Endometrial microvascular endothelial cells (primary cell): Measurements from ENCODE around the gene NTM. TPM values are rescaled to one million over a fixed set of nuclear protein-coding genes. Genes with fewer than 3 reads are reported as not detected.

ENCODE experiments used
- in situ Hi-C: cut with HindIII; loops from 2 replicates; pipeline ENCODE4 v1.10.0; 2017; ENCODE audit warnings: low sequenced_read_pairs, low pct_unique_long_range_greater_than_20kb; ENCODE audit errors: inconsistent ontology term
- total RNA-seq: library from RNA; depleted of rRNA; stranded (reverse); fragments of >200 nt; gene quantifications from one replicate; pipeline ENCODE4 v1.2.3, GENCODE V29; 2015; ENCODE audit errors: inconsistent ontology term

Gene NTM
- total RNA-seq, 1 donor from 2014 or later = 4.3 TPM

DNA sequence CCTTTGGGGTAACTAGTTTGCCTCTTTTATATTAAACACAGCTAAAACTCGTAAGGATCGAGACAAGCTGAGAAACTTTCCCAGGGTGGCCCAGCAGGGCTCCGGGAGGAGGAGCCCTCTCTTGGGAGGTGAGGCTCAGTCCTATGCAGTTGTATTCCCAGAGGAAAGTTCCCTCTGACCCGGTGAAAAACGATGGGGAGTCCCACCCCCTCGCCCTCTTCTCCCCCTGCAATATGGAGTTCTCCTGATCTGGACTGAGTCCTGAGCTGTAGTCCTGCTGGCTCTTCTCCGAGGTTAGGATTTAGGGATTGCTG is 1.3 kb downstream of the NTM start:
- in situ Hi-C loops = no loop called here

GRCh38 chr11:131372234-131372962 is 2.0 kb downstream of the NTM start:
- in situ Hi-C loops = no loop called here

DNA sequence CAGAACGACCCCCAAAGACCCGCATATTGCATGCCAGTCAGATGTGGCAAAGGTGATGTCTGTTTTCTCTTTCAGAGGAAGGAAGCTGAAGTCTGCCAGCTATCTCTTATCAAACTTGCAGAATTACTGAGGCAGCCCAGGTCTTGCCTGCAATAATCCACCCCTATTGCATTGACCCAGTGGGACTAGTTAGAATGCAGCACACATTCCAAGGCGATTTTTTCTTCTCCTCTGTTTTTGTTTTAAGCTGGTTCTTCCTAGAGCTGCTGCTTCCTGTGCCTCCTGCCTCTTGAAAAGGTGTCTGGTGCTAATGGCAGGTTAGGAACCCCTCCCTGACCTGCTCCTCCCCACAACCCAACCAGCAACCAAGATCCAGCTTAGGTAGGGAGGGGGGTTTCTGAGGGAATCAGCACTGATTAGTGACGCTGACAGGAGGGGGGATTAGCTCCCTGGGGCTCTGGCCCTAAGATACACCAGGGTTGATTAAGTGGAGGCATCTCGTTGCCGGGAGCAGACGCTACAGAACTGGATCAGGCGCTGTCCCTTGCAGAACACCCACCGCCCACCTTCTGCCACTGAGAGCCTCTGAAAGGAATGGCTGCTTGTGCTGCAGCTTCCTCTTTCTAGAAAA is 2.8 kb downstream of the NTM start:
- in situ Hi-C loops = no loop called here

- in situ Hi-C loops = no loop called here
Observed at GRCh38 chr11:131373756-131374155, 3.3 kb downstream of the NTM start.

DNA sequence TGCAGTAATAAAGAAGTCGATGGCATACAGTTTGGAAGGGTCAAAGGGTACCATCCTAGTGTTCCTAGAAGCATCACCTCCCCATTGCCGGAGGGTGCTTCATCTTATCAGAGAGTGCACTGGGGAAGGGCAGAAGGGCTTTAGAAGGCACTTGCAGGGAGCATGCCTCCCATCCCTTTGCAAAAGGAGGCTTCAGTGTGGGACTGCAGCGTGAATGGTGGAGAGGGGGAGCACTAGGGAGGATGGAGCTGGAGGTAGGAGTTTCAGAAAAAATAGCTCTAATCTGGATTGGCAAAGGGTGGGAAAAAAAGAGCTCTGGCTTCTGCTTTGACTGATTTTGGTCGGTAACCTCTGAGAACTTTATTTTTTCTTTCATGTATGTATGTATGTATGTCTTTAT is 5.0 kb downstream of the NTM start:
- in situ Hi-C loops = no loop called here

GRCh38 chr11:131375915-131376314 is 5.5 kb downstream of the NTM start:
- in situ Hi-C loops = no loop called here

- in situ Hi-C loops = no loop called here
Observed at GRCh38 chr11:131378931-131379330, 8.5 kb downstream of the NTM start.

DNA sequence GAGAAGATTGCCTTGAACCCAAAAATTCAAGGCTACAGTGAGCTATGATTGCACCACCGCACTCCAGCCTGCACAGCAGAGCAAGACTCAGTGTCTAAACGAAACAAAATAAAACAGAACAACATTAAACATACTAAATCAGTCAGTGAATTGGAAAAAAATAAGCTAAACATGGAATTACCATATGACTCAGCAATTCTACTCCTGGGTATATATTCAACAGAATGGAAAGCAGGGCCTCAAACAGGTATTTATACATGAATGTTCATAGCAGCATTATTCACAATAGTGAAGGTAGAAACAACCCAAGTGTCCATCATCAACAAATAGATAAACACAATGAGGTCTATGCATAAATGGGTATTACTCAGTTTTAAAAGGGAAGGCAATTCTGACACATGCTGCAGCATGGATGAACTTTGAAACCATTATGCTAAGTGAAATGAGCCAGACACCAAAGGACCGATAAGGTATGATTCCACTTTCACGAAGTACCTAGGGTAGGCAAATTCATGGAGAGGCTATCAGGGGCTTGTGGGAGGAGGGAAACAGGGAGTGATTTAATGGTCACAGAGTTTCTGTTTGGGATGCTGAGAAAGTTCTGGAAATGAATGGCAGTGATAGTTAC is 15.5 kb downstream of the NTM start:
- in situ Hi-C loops = no loop called here

DNA sequence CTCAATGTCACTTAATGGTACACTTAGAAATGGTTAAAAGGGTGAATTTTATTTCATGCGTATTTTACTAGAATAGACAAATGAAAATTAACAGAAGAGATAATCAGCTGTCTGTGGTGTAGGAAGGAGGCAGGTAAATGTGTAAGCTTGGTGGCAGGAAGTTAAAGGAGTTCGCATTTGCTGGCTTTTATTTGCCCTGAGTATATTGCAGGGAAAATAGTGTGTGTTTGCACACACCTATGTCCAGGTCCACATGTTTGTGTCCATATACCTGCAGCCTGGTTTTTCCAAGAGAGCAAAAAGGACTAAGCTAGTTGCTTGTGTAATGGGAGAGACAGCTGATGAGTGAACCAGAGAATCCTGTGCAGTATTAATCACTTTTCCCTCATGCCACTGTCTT is 16.0 kb downstream of the NTM start:
- in situ Hi-C loops = no loop called here

DNA sequence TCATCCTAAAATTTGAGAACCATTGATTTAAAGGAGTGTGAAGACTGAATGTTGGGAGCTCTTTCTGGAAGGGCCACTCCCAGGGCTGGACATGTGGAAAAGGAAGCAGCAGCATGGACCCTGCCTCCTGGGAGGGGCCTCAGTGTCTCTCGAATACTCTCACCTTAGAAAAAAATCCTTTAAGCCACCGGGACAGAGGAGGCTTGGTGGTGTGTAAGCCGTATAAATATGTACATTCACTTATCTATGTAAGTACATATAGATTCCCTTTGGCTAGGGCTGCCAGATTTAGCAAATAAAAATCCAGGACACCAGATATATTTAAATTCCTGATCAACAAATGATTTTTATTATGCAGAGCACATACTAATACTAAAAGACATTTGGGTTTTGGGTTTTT is 17.6 kb downstream of the NTM start:
- in situ Hi-C loops = no loop called here

- in situ Hi-C loops = no loop called here
Observed at GRCh38 chr11:131389582-131389981, 19.2 kb downstream of the NTM start.

GRCh38 chr11:131391176-131391575 is 20.8 kb downstream of the NTM start:
- in situ Hi-C loops = no loop called here

- in situ Hi-C loops = no loop called here
Observed at GRCh38 chr11:131392528-131393255, 22.3 kb downstream of the NTM start.

DNA sequence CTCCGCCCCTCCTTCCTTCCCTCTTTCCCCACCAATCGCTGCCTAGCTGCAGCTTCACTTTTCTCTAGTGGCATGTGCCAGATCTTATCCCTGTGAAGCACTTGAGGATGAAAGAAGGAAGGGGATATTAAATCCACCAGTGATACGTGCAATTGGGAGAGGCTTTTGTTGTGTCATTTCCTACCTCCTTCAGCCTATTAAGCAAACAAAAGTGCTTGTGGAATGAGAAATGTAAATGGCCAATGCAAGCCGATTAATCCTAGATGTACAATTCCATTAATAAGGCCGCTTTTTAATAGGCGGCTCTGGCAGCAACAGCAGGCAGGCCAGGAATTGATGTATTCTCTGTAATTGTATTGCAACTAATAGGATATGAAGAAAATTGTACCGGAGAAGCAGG is 23.3 kb downstream of the NTM start:
- in situ Hi-C loops = no loop called here

DNA sequence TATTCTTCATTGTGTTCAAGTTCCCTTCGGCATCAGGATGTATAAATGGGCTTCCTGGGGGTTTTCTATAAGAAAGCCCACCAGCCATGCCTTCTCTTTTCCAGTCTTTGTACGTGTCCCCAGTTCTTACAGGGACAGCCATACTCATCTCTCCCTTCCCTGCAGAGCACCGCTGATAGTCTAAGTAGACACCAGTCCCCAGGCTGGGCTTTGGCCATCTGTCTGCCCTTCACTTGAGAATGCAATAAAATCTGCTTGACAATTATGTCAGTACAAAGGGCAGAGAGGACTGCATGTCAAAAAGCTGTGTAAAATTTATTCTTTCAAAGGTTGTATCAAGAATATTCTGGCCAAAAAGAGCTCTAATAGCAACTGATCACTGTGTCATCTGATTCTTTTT is 27.3 kb downstream of the NTM start:
- in situ Hi-C loops = no loop called here

DNA sequence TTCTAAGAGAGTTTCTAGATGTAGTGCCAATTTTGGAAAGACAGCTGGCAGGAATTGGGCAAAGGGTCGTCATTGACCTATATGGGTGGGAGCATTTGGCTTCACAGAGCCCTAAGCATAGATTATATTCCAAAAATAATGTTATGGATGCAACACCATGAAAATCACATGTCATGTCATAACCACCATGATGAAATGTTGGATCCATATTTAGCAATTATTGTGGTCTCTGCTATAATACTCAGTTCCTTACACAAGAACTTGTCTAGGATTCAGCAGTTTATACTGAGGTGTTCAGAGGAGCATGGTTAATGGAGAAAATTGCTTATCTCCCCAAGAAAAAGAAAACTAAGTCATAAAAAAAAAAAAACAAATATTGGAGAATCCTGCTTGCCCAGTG is 31.6 kb downstream of the NTM start:
- in situ Hi-C loops = no loop called here

GRCh38 chr11:131404010-131404409 is 33.6 kb downstream of the NTM start:
- in situ Hi-C loops = no loop called here

DNA sequence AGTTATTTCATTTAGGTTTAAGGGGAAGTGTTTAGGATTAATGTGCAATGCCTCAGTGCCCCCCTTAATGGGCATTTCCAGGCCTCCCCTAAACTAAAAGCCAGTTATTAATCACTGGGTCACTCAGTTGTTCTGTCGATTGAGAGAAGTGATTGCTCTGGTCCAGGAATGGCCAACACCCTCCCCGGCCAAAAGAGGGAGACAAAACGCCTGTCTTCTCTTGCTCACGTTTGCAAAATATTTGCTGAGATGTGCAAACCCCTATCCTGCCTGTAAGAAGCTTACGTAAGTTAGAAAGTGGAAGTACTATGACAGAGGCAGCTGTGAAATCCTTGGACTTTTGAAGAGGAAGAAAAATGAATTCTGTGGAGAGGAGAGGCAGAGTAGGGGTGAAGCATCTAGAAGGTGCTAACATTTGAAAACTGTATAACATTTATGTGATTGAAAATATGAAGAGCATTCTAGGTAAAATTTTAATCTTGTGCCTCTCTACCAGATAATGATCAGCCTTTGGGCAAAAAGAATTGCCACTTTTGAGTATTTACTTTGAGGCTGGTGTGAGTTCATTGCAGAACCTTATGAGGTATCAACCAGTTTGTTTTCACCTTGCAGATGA is 37.7 kb downstream of the NTM start:
- in situ Hi-C loops = no loop called here

GRCh38 chr11:131409345-131409744 is 38.9 kb downstream of the NTM start:
- in situ Hi-C loops = no loop called here
